Measurements from ENCODE around the gene GALNT2. TPM values are rescaled to one million over a fixed set of nuclear protein-coding genes. Genes with fewer than 3 reads are reported as not detected.

GALNT2 gene
- total and polyA plus RNA-seq, 2 of the 13 experiments (the other 11 are each of a cell fraction or from before 2014, with no cell fraction given), result 39.3 to 39.6 TPM

DNA sequence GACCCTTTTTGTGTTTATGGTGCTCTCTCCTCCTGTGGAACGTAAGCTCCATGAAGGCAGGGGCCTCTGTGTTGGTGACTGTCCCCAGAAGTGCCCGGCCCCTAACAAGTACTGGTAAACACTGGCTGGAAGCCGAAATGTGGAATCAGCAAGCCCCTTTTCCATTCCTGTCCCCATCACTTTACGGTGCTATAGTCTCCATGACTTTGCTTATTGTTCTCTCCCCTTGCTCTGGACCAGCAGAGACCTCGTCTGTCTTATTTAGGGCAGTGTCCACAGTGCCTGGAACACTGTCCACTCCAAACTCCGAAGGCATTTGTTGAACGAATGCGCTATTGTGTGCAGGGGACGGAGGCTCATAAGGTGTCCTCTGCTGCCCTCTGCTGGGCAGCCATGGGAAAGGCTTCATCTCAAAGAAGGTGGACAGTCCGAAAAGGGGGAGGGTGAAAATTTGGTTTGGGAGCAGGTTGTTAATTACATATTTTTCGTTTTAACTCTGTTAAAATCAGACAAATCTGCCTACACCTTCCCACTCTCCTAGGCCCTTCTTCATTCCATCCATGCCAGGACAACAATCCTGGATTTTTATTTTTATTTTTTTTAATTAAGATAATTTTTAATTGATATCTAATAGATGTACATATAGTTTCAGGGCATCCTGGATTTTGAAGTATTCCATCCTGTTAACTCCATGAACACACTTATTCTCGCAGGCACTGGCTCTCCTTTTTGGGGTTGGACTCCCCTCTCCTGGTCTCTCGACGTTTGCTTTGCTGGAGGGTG, 243.5 kb downstream of the GALNT2 start (continued):
- TF ChIP-seq, protein P1, sequence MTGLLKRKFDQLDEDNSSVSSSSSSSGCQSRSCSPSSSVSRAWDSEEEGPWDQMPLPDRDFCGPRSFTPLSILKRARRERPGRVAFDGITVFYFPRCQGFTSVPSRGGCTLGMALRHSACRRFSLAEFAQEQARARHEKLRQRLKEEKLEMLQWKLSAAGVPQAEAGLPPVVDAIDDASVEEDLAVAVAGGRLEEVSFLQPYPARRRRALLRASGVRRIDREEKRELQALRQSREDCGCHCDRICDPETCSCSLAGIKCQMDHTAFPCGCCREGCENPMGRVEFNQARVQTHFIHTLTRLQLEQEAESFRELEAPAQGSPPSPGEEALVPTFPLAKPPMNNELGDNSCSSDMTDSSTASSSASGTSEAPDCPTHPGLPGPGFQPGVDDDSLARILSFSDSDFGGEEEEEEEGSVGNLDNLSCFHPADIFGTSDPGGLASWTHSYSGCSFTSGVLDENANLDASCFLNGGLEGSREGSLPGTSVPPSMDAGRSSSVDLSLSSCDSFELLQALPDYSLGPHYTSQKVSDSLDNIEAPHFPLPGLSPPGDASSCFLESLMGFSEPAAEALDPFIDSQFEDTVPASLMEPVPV (CRISPR knock-in tag; IDR thresholded peaks at IDR 0.05), result no peak
- TF ChIP-seq ZNF570 (CRISPR knock-in tag; IDR thresholded peaks at IDR 0.05; ENCODE audit: borderline replicate concordance) (no peak), KDM6A (CRISPR knock-in tag; IDR thresholded peaks at IDR 0.05; ENCODE audit: low read depth) (no peak), ZSCAN31 (CRISPR knock-in tag; IDR thresholded peaks at IDR 0.05; ENCODE audit: low read depth) (no peak), ZNF224 (CRISPR knock-in tag; IDR thresholded peaks at IDR 0.05) (no peak), MIXL1 (CRISPR knock-in tag; IDR thresholded peaks at IDR 0.05) (no peak), SSRP1 (CRISPR knock-in tag; IDR thresholded peaks at IDR 0.05) (no peak), PCBP2 (optimal IDR thresholded peaks at IDR 0.05; ENCODE audit: low read depth, low read length, poor library complexity, severe bottlenecking) (no peak), PHF21A (CRISPR knock-in tag; IDR thresholded peaks at IDR 0.05) (no peak), HDAC1 (CRISPR knock-in tag; IDR thresholded peaks at IDR 0.05) (no peak), SMC3 (IDR thresholded peaks at IDR 0.05; ENCODE audit: low read length) (peak; percentile 95), RAD21 (CRISPR knock-in tag; IDR thresholded peaks at IDR 0.05) (peak; percentile 87), ZNF264 (CRISPR knock-in tag; IDR thresholded peaks at IDR 0.05) (no peak), MIER2 (CRISPR knock-in tag; IDR thresholded peaks at IDR 0.05) (no peak), ZFP36L2 (CRISPR knock-in tag; IDR thresholded peaks at IDR 0.05) (no peak), TAF1 (CRISPR knock-in tag; IDR thresholded peaks at IDR 0.05) (no peak)
- TF ChIP-seq, protein P2, sequence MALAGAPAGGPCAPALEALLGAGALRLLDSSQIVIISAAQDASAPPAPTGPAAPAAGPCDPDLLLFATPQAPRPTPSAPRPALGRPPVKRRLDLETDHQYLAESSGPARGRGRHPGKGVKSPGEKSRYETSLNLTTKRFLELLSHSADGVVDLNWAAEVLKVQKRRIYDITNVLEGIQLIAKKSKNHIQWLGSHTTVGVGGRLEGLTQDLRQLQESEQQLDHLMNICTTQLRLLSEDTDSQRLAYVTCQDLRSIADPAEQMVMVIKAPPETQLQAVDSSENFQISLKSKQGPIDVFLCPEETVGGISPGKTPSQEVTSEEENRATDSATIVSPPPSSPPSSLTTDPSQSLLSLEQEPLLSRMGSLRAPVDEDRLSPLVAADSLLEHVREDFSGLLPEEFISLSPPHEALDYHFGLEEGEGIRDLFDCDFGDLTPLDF (CRISPR knock-in tag; IDR thresholded peaks at IDR 0.05), result no peak
- TF ChIP-seq, protein P3, sequence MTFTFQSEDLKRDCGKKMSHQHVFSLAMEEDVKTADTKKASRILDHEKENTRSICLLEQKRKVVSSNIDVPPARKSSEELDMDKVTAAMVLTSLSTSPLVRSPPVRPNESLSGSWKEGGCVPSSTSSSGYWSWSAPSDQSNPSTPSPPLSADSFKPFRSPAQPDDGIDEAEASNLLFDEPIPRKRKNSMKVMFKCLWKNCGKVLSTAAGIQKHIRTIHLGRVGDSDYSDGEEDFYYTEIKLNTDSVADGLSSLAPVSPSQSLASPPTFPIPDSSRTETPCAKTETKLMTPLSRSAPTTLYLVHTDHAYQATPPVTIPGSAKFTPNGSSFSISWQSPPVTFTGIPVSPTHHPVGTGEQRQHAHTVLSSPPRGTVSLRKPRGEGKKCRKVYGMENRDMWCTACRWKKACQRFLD (CRISPR knock-in tag; IDR thresholded peaks at IDR 0.05; ENCODE audit: borderline replicate concordance), result no peak
- TF ChIP-seq, protein P4, sequence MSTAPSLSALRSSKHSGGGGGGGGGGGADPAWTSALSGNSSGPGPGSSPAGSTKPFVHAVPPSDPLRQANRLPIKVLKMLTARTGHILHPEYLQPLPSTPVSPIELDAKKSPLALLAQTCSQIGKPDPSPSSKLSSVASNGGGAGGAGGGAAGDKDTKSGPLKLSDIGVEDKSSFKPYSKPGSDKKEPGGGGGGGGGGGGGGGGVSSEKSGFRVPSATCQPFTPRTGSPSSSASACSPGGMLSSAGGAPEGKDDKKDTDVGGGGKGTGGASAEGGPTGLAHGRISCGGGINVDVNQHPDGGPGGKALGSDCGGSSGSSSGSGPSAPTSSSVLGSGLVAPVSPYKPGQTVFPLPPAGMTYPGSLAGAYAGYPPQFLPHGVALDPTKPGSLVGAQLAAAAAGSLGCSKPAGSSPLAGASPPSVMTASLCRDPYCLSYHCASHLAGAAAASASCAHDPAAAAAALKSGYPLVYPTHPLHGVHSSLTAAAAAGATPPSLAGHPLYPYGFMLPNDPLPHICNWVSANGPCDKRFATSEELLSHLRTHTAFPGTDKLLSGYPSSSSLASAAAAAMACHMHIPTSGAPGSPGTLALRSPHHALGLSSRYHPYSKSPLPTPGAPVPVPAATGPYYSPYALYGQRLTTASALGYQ (CRISPR knock-in tag; IDR thresholded peaks at IDR 0.05), result no peak
- TF ChIP-seq, protein P5, sequence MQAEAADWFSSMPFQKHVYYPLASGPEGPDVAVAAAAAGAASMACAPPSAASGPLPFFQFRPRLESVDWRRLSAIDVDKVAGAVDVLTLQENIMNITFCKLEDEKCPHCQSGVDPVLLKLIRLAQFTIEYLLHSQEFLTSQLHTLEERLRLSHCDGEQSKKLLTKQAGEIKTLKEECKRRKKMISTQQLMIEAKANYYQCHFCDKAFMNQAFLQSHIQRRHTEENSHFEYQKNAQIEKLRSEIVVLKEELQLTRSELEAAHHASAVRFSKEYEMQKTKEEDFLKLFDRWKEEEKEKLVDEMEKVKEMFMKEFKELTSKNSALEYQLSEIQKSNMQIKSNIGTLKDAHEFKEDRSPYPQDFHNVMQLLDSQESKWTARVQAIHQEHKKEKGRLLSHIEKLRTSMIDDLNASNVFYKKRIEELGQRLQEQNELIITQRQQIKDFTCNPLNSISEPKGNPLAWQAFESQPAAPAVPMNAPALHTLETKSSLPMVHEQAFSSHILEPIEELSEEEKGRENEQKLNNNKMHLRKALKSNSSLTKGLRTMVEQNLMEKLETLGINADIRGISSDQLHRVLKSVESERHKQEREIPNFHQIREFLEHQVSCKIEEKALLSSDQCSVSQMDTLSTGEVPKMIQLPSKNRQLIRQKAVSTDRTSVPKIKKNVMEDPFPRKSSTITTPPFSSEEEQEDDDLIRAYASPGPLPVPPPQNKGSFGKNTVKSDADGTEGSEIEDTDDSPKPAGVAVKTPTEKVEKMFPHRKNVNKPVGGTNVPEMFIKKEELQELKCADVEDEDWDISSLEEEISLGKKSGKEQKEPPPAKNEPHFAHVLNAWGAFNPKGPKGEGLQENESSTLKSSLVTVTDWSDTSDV (CRISPR knock-in tag; IDR thresholded peaks at IDR 0.05), result no peak

Data from HepG2 (cell line).